HL-60/S4 (cell line): ENCODE data around the gene ALDH1A2.
"Not testable (repeated sequence)": the region's sequence is repeated elsewhere in the genome, so short reads cannot be mapped to it uniquely, and the experiment has no call there.

Experiments
- in situ Hi-C: fragments of 300-500 bp; cut with MboI; formaldehyde crosslinking; loops from 2 replicates; pipeline ENCODE4 v1.14.3; 2022; ENCODE audit warnings: low sequenced_read_pairs

ALDH1A2 gene

GRCh38 chr15:58044551-58044950, 21.0 kb downstream of the ALDH1A2 start:
- in situ Hi-C loops, result no loop called here

GRCh38 chr15:58043192-58043903, 22.2 kb downstream of the ALDH1A2 start:
- in situ Hi-C loops, result no loop called here

GRCh38 chr15:58042006-58042405, 23.5 kb downstream of the ALDH1A2 start:
- in situ Hi-C loops, result no loop called here

GRCh38 chr15:58040150-58040549, 25.4 kb downstream of the ALDH1A2 start:
- in situ Hi-C loops, result no loop called here

GRCh38 chr15:58039079-58040035, 26.2 kb downstream of the ALDH1A2 start:
- in situ Hi-C loops, result no loop called here

- in situ Hi-C loops, result no loop called here
Observed at GRCh38 chr15:58038426-58039078, 27.0 kb downstream of the ALDH1A2 start.

GRCh38 chr15:58037723-58038301, 27.7 kb downstream of the ALDH1A2 start:
- in situ Hi-C loops, result no loop called here

- in situ Hi-C loops, result no loop called here
Observed at GRCh38 chr15:58036579-58036978, 28.9 kb downstream of the ALDH1A2 start.

GRCh38 chr15:58028392-58028791, 37.1 kb downstream of the ALDH1A2 start:
- in situ Hi-C loops, result not testable (repeated sequence)

- in situ Hi-C loops, result no loop called here
Observed at GRCh38 chr15:58026552-58026951, 39.0 kb downstream of the ALDH1A2 start.

GRCh38 chr15:58026051-58026450, 39.5 kb downstream of the ALDH1A2 start:
- in situ Hi-C loops, result no loop called here

- in situ Hi-C loops, result no loop called here
Observed at GRCh38 chr15:58021332-58022230, 43.9 kb downstream of the ALDH1A2 start.

GRCh38 chr15:58019503-58020376, 45.8 kb downstream of the ALDH1A2 start:
- in situ Hi-C loops, result no loop called here

- in situ Hi-C loops, result no loop called here
Observed at GRCh38 chr15:58017869-58018268, 47.6 kb downstream of the ALDH1A2 start.

GRCh38 chr15:58016581-58017175, 48.8 kb downstream of the ALDH1A2 start:
- in situ Hi-C loops, result no loop called here

- in situ Hi-C loops, result no loop called here
Observed at GRCh38 chr15:58015565-58015964, 49.9 kb downstream of the ALDH1A2 start.

GRCh38 chr15:58014470-58014869, 51.0 kb downstream of the ALDH1A2 start:
- in situ Hi-C loops, result no loop called here

- in situ Hi-C loops, result no loop called here
Observed at GRCh38 chr15:58014040-58014439, 51.5 kb downstream of the ALDH1A2 start.

- in situ Hi-C loops, result no loop called here
Observed at GRCh38 chr15:58010983-58011382, 54.5 kb downstream of the ALDH1A2 start.
